GM23338 (cell line): ENCODE measurements around the gene PLK2. TPM values are rescaled to one million over a fixed set of nuclear protein-coding genes. Genes with fewer than 3 reads are reported as not detected.

Experiments
- ATAC-seq: fragments of 200-7000 bp; cut with Tn5 transposase; 3 replicates; pipeline ENCODE4 v1.9.1; 2020
- DNase-seq: peaks from one replicate; pipeline ENCODE4 v3.0.0-alpha.2; 2015; ENCODE audit warnings: low spot score
- H2AFZ ChIP-seq: fragments of 200-600 bp; sonication (generic); 2 replicates; pipeline ENCODE4 v1.8.0; 2016; ENCODE audit warnings: antibody characterized with exemption, mild to moderate bottlenecking, moderate library complexity
- H3F3A ChIP-seq: fragments of 200-600 bp; sonication (generic); replicated peaks from 2 replicates; pipeline ENCODE4 v1.8.0; 2017; ENCODE audit warnings: antibody characterized with exemption, mixed run types, low read depth
- H3K27ac ChIP-seq: fragments of 200-600 bp; sonication (generic); 2 replicates; pipeline ENCODE4 v1.6.1; 2016; ENCODE audit warnings: low read depth
- H3K27me3 ChIP-seq: fragments of 200-600 bp; sonication (generic); 2 replicates; pipeline ENCODE4 v1.8.0; 2016; ENCODE audit warnings: mild to moderate bottlenecking, mixed run types, moderate library complexity; ENCODE audit not compliant: insufficient read depth
- H3K36me3 ChIP-seq: fragments of 200-600 bp; sonication (generic); 2 replicates; pipeline ENCODE4 v1.8.0; 2016; ENCODE audit warnings: mild to moderate bottlenecking; ENCODE audit not compliant: insufficient read depth
- H3K4me1 ChIP-seq: fragments of 200-600 bp; sonication (generic); 2 replicates; pipeline ENCODE4 v1.8.0; 2016; ENCODE audit warnings: mild to moderate bottlenecking, moderate library complexity; ENCODE audit not compliant: insufficient read depth
- H3K4me2 ChIP-seq: fragments of 200-600 bp; sonication (generic); 2 replicates; pipeline ENCODE4 v1.7.1; 2017; ENCODE audit warnings: mixed run types
- H3K4me3 ChIP-seq: fragments of 200-600 bp; sonication (generic); 2 replicates; pipeline ENCODE4 v1.6.1; 2016; ENCODE audit warnings: mixed run types
- H3K79me2 ChIP-seq: fragments of 200-600 bp; sonication (generic); replicated peaks from 2 replicates; pipeline ENCODE4 v1.8.0; 2017; ENCODE audit warnings: mild to moderate bottlenecking; ENCODE audit not compliant: insufficient read depth
- H3K9me2 ChIP-seq: fragments of 200-600 bp; sonication (generic); 2 replicates; pipeline ENCODE4 v1.8.0; 2017; ENCODE audit not compliant: insufficient read depth
- H4K20me1 ChIP-seq: fragments of 200-600 bp; sonication (generic); replicated peaks from 2 replicates; pipeline ENCODE4 v1.8.0; 2017; ENCODE audit warnings: mild to moderate bottlenecking; ENCODE audit not compliant: insufficient read depth
- H3K27ac Mint-ChIP-seq: 2 replicates; pipeline ENCODE4 v1.8.0; 2020; ENCODE audit warnings: inconsistent platforms, mild to moderate bottlenecking, moderate library complexity, mixed read lengths
- H3K27me3 Mint-ChIP-seq: 3 replicates; pipeline ENCODE4 v1.8.0; 2022; ENCODE audit warnings: low read depth, mild to moderate bottlenecking, moderate library complexity, mixed read lengths, inconsistent platforms; ENCODE audit not compliant: insufficient read depth, poor library complexity
- H3K36me3 Mint-ChIP-seq: 3 replicates; pipeline ENCODE4 v1.8.0; 2021; ENCODE audit warnings: low read depth, mild to moderate bottlenecking, inconsistent platforms, moderate library complexity, mixed read lengths
- H3K4me1 Mint-ChIP-seq: 3 replicates; pipeline ENCODE4 v1.8.0; 2020; ENCODE audit warnings: mild to moderate bottlenecking, inconsistent platforms, mixed read lengths
- H3K4me3 Mint-ChIP-seq: 3 replicates; pipeline ENCODE4 v1.8.0; 2021; ENCODE audit warnings: moderate library complexity, mild to moderate bottlenecking, inconsistent platforms, mixed read lengths
- H3K9me3 Mint-ChIP-seq: 3 replicates; pipeline ENCODE4 v1.8.0; 2020; ENCODE audit warnings: moderate library complexity, mild to moderate bottlenecking, inconsistent platforms, mixed read lengths
- CREB1 ChIP-seq: fragments of 250-450 bp; sonication (Bioruptor Pico); IDR thresholded peaks from 2 replicates; pipeline ENCODE4 v1.5.0; 2020; ENCODE audit warnings: low read depth, mild to moderate bottlenecking, moderate library complexity
- CTCF ChIP-seq, 2 experiments: fragments of 200-600 bp in 1 of 2; sonication (generic) in 1 of 2; conservative IDR thresholded peaks; 2 replicates each; pipeline versions ENCODE4 v1.5.1 to v1.6.1; 2016 to 2017; ENCODE audit warnings: antibody characterized with exemption in 2 of 2, low read depth in 2 of 2, mild to moderate bottlenecking in 2 of 2, moderate library complexity in 1 of 2
- ETS1 ChIP-seq: IDR thresholded peaks from 2 replicates; pipeline ENCODE4 v1.6.1; 2016; ENCODE audit warnings: antibody characterized with exemption
- EZH2 ChIP-seq: fragments of 200-600 bp; sonication (generic); IDR thresholded peaks from one replicate; pipeline ENCODE4 v1.8.0; 2017; ENCODE audit warnings: antibody characterized with exemption, mild to moderate bottlenecking, low read depth; ENCODE audit not compliant: unreplicated experiment
- JUNB ChIP-seq: IDR thresholded peaks from one replicate; pipeline ENCODE4 v1.6.1; 2016; ENCODE audit warnings: antibody characterized with exemption; ENCODE audit not compliant: unreplicated experiment
- NANOG ChIP-seq: IDR thresholded peaks from 2 replicates; pipeline ENCODE4 v1.6.1; 2016; ENCODE audit warnings: antibody characterized with exemption, borderline replicate concordance
- POLR2AphosphoS5 ChIP-seq: IDR thresholded peaks from 2 replicates; pipeline ENCODE4 v1.6.1; 2016; ENCODE audit warnings: antibody characterized with exemption, low read depth
- REST ChIP-seq: IDR thresholded peaks from one replicate; pipeline ENCODE4 v1.6.1; 2018; ENCODE audit warnings: antibody characterized with exemption; ENCODE audit not compliant: unreplicated experiment
- STAT1 ChIP-seq: IDR thresholded peaks from one replicate; pipeline ENCODE4 v1.6.1; 2016; ENCODE audit warnings: antibody characterized with exemption; ENCODE audit not compliant: unreplicated experiment
- ZNF114 ChIP-seq: fragments of 250-450 bp; sonication (Bioruptor Pico); IDR thresholded peaks from 2 replicates; pipeline ENCODE4 v1.5.0; 2020; ENCODE audit warnings: mild to moderate bottlenecking, moderate library complexity
- ZNF331 ChIP-seq: fragments of 250-450 bp; sonication (Bioruptor Pico); IDR thresholded peaks from 2 replicates; pipeline ENCODE4 v1.5.0; 2020; ENCODE audit warnings: low read depth, mild to moderate bottlenecking, moderate library complexity
- polyA plus RNA-seq: library from polyadenylated mRNA; unstranded; fragments of >200 nt; fragmentation: Nextera tagmentation; extraction: Ambion mirVana; gene quantifications from 2 replicates; pipeline ENCODE4 v1.2.1, GENCODE V29; 2016
- total RNA-seq: library from RNA; depleted of rRNA; stranded (reverse); fragments of >200 nt; shearing (Covaris generic); gene quantifications from 2 replicates; pipeline ENCODE4 v1.2.3, GENCODE V29; 2014

The PLK2 gene
- total and polyA plus RNA-seq, 2 experiments from 2014 or later, result 13.5 to 30.0 TPM

GRCh38 chr5:58412932-58413331 lies 47.0 kb downstream of the PLK2 start:
- H3K36me3 ChIP-seq, result no peaks in the 10 kb centered on the region
- H3K4me2 ChIP-seq, result no peak overlapping the region
- no peaks in the 10 kb centered on the region for H3F3A ChIP-seq
- H2AFZ ChIP-seq, result no peak overlapping the region
- H3K27me3 Mint-ChIP-seq, result peaks cover 3% of the 10 kb centered on the region
- no peak for TF ChIP-seq EZH2
- TF ChIP-seq ZNF114 (CRISPR knock-in tag), result no peak
- no peak for TF ChIP-seq CTCF (conservative IDR thresholded peaks at IDR 0.05; ENCODE audit: low read depth in 2 of 2)
- TF ChIP-seq JUNB, result no peak
- TF ChIP-seq REST, result no peak
- TF ChIP-seq ETS1, result no peak
- no peak for TF ChIP-seq STAT1
- TF ChIP-seq ZNF331 (CRISPR knock-in tag), result no peak
- TF ChIP-seq NANOG, result no peak
- TF ChIP-seq POLR2AphosphoS5, result no peak
- no peak for TF ChIP-seq CREB1
- no peaks in the 10 kb centered on the region for H3K79me2 ChIP-seq
- no peak for ATAC-seq
- no peaks in the 10 kb centered on the region for H4K20me1 ChIP-seq
- peaks cover 8% of the 10 kb centered on the region for H3K9me2 ChIP-seq
- no peaks in the 10 kb centered on the region for H3K9me3 Mint-ChIP-seq
- DNase-seq, result no peak
- H3K27ac ChIP-seq, result no peak overlapping the region
- H3K36me3 Mint-ChIP-seq, result 0 out of 3 replicates have a peak, but pooled peaks cover 3% of the 10 kb centered on the region
- H3K4me1 Mint-ChIP-seq, result peaks cover 21% of the 10 kb centered on the region
- no peak overlapping the region for H3K4me3 Mint-ChIP-seq
- H3K4me1 ChIP-seq, result peaks cover 5% of the 10 kb centered on the region; the same call in 1 of the 2 replicates
- no peak overlapping the region for H3K27ac Mint-ChIP-seq
- H3K27me3 ChIP-seq, result no peaks in the 10 kb centered on the region
- no peak overlapping the region for H3K4me3 ChIP-seq
